H1 (cell line): ENCODE measurements around the gene PYY. TPM values are rescaled to one million over a fixed set of nuclear protein-coding genes. Genes with fewer than 3 reads are reported as not detected.

Experiments
- ATF3 ChIP-seq: IDR thresholded peaks from 2 replicates; pipeline ENCODE4 v1.6.1; 2011; ENCODE audit warnings: low read depth, mild to moderate bottlenecking, low read length; ENCODE audit not compliant: insufficient read depth
- polyA plus RNA-seq, 7 experiments: library from polyadenylated mRNA; depleted of rRNA in 3 of 7; stranded (reverse) in 5 of 7; unstranded in 2 of 7; fragments of >200 nt in 5 of 7; fragments of 200-250 nt in 2 of 7; gene quantifications; 1 replicate in 5 of 7; 2 replicates in 1 of 7; 4 replicates in 1 of 7; pipeline versions ENCODE4 v1.2.1 to v1.2.3, GENCODE V29; 2011 to 2013; ENCODE audit warnings: missing spikeins in 2 of 7, mixed read lengths in 2 of 7
- total RNA-seq: library from RNA; stranded (reverse); fragmentation: NEBNext Ultra II Directional; extraction: Animal tissue kit (Norgen Biotek cat#: 25700); gene quantifications from 2 replicates; pipeline ENCODE4 v1.2.1, GENCODE V29; 2021

The PYY gene
- total and polyA plus RNA-seq, 2 of the 8 experiments (the other 6 are each of a cell fraction or from before 2014, with no cell fraction given), result 0.93 to 3.4 TPM

GRCh38 chr17:43962479-43962878, 8.7 kb upstream of the PYY start (continued):
- TF ChIP-seq ATF3, result no peak
